Activated T-helper 1 cell treated with Interleukin-2 at 50 U/mL for 16 hours (primary cell): ENCODE data around the gene RNF208.

Experiments
- DNase-seq: peaks from one replicate; pipeline ENCODE4 v3.0.0-alpha.2; 2020; ENCODE audit warnings: low read depth

Gene RNF208

DNA sequence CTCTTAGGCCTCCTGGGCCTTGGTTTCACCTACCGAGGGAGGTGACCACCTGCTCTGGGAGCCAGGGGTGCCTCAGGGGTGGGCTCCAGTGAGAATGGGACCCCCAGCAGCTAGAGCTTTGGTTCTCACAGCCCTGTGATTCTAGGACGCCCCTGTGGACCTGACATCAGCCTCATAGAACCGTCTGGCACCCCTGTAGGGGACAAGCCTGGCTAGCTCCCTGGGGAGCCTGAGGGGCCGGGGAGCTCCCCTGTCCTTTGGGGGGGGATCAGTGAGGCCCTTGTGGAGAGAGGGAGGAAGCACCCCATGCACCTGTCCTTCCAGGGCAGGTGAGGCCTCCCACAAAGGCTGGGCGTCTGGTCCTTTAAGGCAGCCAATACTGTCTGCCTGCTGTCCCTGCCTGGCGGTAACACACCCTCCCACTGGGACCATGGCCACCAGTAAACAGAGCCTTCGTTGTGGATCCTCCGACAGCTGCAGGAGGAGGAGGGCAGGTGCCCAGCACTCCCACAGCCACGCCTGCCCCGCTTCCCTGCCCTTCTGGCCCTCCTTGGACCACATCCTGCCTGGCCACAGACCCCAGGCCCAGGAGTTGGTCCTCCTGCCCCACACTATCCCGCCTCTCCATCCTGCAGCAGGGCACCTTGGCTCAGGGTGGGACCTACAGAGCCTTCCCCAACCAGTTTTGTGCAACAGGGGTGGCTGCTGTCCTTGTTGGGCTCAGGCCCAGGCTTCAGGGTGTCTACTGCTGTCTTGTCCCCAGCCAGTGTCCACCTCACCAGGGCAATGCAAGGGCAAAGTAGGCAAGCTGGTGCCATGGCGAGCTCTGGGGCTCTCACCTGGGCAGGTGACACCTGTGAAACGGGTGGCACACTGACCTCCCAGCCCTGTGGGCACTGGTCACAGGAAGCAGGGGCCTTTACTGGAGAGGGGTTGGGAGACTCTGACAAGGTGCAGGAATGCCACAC, 16.0 kb upstream of the RNF208 start:
- DNase-seq, result no peak

DNA sequence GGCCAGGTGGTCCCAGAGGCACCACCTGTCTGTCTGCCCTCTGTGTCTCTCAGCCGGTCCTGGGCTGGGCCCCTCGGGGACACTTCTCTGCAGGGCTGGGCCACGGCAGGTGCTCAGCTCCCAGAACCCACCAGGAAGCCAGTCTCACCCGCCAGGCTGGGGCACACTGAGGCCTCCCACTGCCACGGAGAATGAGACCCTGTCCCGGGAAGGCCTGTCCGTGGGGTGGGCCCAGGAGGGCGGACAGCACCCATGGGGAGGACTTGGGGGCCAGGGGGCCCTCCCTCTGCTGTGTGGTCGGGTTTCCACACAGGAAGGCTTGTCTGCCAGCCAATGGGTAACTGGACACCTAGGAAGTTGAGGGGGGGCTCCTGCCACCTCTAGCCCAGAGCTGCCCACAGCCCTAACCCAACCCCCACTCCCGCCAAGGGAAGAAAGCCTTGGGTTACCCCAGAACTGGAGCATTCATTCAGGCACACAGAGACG, 14.9 kb upstream of the RNF208 start:
- no peak for DNase-seq

DNA sequence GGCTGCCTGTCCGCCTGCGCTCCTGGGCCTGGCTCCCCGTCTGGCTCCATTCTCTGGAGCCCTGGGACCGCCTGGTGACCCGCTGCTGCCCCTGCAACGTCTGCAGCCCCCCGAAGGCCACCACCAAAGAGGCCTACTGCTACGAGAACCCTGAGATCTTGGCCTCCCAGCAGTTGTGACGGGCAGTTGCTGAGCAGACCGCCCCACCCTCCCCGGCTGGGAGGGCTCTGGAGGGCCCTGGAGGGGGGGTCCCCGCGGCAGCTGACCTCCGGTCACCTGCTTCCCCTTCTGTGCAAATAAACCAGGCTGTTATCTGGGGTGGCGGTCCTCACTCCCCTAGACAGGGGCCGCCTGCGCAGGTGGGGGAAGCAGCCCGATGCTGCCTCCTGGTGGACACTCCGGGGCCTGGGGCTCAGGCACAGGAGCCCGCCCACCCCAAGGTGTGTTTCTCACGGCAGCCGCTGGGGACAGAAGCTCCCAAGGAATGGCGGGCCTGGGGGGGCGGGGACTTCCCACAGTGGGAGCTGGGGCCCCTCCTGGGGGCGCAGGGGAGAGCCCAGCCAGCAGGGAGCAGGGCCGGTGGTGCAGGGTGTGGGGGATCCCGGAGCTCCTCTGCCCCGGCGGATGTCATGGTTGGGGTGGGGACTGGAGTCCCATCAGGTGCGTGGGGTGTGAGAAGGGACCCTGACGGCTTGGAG, 14.3 kb upstream of the RNF208 start:
- peak; percentile 82 for DNase-seq

DNA sequence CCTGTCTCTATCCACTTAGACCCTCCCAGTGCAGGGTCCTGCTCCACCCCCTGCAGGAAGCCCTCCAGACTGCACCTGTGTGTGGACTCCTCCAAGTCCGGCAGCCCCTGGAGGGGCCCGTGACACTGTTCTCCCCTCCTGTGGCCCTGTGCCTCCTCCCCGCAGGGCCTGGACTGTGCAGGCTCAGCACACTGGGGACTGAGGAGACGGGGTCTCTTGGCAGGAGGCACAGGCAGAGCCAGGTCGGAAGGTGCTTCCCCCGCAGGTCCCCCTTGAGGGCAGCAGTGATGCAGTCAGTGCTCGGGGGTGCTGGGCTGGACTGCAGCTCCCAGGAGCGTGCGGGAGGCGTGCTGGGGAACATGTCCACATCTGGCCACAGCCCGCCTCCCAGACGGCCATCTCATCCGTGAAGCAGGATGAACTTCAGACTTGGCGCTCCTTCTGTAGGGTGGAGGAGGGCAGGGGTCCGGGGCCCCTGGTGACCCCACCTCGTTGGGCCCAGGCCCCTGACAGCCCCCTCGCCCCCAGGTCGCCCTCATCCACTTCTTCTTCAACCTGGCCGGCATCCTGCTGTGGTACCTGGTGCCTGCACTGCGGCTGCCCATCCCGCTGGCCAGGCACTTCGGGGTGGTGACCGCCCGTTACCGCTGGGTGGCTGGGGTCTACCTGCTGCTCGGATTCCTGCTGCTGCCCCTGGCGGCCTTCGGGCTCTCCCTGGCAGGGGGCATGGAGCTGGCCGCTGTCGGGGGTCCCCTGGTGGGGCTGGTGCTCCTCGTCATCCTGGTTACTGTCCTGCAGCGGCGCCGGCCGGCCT, 13.6 kb upstream of the RNF208 start:
- DNase-seq, result no peak

DNA sequence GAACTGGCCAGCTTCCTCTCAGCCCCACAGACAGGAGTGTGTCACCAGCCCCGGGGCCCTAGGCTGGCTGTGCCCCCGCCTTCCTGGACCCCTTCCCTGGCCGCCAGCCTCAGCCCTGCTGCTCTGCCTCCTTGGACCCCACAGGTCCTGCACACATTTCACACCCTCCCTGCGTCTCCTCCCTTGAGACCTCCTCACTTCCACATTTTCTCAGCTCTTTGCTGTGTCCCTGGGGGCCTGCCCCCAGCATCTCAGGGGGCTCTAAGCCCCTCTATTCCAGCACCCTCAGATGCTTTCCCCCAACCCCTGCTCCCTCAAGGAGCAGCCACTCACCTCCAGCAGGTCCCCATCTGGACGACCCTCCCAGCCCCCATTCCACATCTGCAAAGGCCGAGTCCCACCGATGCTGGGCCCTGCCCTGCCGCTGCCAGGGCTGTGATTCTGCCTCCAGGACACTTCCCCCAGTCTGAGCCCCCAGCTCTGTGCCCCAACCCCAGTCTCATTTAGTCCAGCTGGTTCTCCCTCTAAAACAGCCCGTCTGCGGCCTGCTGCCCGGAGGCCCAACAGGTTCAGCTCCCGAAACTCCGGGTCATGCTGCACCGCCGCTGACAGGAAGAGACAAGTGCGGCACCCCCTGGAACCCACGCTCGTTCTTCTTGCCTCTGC, 12.9 kb upstream of the RNF208 start:
- no peak for DNase-seq

DNA sequence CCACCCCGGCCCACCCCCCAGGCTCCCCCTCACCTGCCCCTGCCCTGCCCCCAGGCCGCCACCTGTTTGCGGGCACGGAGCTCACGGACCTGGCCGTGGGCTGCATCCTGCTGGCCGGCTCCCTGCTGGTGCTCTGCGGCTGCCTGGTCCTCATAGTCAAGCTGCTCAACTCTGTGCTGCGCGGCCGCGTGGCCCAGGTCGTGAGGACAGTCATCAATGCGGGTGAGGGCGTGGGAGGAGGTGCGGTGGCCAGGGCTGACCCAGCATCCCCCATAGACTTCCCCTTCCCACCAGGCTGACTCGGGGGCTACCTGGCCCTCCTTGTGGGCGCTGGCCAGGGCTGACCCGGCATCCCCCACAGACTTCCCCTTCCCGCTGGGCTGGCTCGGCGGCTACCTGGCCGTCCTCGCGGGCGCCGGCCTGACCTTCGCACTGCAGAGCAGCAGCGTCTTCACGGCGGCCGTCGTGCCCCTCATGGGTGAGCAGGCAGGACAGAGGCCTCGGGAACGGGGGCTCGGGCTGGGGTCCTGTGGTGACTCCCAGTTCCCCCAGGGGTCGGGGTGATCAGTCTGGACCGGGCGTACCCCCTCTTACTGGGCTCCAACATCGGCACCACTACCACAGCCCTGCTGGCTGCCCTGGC, 12.1 kb upstream of the RNF208 start:
- no peak for DNase-seq

DNA sequence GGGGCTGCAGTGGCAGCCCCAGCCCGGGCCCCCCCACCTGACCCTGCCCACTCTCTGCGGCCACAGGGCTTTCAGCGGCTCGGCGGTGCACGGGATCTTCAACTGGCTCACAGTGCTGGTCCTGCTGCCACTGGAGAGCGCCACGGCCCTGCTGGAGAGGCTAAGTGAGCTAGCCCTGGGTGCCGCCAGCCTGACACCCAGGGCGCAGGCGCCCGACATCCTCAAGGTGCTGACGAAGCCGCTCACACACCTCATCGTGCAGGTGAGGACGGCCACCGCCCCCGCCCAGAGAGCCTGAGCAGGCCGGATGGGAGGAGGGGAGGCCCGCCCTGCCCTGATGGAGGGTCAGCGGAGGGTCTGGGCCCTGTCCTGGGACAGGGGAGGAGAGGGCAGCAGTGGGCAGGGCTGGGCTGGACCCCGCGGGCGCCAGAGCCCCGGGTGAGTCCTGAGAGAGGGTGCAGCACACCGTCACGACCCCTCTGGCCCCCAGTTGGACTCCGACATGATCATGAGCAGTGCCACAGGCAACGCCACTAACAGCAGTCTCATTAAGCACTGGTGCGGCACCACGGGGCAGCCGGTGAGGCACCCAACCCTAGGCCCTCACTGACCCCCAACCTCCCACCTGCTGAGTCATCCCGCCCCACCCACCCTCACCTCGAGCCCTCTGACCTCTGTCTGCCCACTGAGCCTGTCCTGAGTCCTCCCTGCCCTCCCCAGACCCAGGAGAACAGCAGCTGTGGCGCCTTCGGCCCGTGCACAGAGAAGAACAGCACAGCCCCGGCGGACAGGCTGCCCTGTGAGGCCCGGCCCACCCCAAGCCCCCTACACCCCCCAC, 11.3 kb upstream of the RNF208 start:
- DNase-seq, result no peak

DNA sequence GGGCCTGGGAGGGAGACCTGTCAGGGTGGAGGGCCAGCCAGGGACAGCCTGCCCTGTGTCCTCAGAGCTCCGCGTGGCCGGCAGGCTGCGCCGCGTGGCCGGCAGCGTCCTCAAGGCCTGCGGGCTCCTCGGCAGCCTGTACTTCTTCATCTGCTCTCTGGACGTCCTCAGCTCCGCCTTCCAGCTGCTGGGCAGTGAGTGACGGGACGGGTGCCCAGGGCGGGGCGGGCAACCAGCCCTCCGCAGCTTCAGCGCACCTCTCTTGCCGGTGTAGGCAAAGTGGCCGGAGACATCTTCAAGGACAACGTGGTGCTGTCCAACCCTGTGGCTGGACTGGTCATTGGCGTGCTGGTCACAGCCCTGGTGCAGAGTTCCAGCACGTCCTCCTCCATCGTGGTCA, 10.5 kb upstream of the RNF208 start:
- no peak for DNase-seq

DNA sequence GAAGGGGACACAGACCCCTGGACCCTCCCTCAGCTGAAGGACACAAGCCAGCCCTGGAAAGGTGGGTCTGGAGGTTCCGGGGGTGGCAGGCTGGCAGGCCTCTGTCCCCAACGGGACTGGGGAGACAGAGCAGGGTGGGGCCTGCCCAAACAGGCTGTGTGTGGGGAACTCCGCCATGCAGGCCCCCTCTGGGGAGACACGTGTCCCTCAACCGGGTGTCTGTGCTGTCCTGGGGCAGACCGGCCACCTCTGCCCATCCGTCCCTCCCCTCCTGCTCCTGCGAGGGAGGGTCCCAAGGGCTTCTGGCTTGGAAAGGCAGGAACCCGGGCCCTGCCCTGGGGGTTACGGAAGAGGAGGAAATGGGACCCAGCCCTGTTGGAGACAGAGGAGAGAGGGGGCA, 10.1 kb upstream of the RNF208 start:
- DNase-seq, result no peak

DNA sequence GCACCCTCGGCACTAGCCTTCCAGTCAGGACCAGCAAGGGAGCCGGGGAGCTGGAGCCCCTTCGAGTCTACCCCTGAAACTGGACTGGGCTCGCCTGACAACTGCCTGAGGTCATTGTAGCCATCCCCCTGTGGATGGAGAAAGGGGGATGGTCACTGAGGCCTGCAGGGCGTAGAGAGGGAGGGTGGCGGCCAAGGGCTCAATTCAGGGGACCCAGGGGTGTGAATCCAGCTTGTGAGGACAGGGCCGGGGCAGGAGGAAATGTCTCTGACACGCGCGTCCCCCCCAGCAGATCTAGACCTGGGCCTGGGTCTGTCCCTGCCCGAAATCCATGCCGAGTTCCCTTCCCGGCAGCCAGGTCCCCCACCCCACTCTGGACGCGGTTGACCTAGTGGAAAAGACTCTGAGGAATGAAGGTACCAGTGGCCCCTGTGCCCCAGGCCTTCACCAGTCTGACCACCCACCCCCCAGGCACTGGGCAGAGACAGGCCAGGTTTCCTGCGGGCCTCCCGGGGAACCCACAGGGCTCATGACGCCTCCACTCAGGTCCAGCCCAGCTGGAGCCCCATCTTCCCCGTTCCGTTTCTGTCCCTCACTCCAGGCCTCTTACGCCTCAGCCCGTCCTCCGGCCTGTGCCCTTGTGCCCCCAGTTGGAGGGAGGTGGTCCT, 9.5 kb upstream of the RNF208 start:
- no peak for DNase-seq

DNA sequence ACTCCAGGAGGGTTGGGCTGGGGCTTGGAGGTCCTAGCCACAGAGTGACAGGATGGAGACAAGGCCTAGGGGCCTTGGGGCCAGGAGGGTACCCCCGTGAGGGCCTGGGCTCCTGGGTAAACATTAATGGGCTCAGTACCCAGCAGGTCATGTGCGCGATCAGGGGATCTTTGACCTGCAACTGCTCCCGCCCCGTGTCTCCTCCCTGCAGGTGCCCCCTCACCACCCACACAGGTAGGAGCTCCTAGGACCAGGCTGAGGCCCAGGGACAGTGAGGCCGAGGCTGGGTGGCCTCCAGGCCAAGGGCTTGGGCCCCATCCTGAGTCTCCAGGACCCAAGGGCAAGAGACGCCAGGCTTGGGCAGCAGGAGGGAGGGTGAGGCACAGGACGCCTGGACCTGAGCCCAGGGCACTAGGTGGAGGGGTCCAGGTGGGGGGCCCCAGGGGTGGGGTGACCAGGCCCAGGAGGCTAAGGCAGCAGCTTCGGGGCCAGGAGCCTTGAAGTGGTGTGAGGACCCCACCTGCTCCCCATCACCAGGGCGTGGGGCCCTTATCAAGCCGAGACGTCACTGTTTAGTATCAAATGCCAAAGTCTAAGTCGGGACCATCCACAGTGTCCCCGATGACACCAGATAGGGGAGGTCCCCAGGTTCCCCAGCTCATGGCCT, 8.8 kb upstream of the RNF208 start, which contains the start of gene SLC34A3:
TSS of gene SLC34A3 (plus strand) at position 197 of the 667 bp plus-strand sequence. CDS start 802 bp downstream, outside the sequence.
- DNase-seq, result no peak

DNA sequence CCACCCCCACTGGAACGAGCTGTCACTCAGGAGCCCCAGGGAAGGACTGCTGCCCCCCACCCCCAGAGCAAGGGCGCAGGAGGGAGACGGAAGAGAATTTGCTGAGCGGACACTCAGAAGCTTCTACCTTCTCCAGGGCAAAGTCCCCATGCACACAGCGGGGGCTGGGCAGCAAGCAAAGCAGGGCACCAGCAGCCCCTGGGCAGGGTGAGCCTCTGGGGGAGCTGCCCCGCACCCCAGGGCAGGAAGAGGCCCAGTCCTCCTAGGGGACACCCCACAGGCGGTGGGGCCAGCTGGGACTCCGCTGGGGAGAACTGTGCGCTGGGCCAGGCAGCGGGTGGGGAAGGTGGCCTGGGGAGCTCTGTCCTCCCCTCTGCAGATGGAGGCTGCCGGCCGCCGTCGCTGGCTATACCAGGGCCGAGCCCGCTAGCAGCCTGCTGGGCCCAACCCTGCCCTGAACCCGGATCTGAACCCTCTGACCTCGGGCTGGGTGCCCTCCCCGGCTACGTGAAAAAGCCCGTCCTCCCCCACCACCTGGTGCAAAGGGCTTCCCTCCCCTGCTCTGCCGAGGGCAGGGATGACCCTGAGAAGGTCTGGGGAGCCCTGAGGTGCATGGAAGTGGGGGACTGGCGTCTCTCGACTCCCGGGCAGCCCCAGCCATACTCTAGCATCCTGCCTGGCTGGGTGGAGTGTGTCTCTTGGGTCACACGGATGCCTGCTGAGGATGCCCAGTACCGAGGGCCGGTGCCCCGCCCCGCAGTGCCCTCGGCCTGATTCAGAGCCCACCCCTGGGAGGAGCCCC, 8.1 kb upstream of the RNF208 start:
- no peak for DNase-seq

DNA sequence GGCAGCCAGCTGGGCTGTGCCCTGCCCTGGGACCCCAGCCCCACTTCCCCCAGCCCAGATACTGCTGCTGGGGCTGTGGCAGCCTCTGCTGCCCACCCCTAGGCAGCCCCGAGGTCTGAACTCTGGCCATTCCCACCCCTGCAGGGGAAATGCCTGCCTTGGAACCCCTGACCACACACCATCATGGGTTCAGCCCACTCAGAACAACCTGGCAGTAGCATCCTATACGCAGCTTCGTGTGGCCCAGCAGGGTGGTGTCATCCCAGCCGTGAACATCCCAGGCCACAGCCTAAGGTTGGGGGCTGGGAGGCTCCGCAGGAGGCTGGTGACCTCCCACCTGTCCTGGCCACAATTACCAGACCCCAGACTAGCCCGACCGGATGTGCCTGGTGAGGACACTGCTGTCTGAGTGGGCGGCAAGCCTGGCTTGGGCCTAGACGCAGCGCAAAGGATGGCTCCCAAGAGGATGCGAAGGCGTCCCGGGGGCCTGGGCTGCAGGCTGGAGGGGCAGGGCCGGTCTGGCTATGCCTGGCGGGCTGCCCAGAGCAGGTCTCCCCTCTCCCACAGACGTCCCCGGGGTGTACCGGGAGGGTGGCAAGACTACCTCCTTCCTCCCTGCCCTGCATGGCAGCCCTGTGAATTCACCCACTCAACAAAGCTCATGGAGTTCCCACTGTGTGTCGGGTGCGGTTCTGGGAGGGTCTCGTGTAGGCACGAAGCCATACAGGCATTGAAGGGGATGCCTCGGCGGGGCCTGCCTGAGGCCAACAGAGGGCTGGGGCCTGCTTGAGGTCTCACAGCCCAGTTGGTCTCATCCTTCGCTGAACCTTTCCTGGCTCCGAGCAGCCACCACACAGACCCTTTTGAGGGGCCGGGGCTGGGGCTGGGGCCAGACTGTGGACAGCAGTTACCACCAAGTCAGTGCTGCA, 7.2 kb upstream of the RNF208 start:
- DNase-seq, result no peak

DNA sequence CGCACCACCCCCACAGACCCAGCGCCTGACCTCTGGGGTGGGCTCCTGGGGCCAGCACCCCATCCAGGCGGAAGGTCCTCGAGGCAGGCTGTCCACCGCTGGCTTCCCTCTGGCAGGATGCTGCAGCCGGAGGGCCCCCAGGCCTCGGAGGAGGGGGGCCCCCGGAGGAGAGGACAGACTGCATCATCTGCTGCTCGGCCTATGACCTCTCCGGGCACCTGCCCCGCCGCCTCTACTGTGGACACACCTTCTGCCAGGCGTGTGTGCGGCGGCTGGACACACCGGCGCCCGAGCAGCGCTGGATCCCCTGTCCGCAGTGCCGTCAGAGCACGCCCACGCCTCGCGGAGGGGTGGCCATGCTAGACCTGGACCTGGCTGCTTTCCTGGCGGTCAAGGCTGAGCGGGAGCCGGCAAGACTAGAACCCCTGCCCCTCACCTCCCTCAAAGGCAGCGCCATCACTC, 6.5 kb upstream of the RNF208 start:
- DNase-seq, result no peak

DNA sequence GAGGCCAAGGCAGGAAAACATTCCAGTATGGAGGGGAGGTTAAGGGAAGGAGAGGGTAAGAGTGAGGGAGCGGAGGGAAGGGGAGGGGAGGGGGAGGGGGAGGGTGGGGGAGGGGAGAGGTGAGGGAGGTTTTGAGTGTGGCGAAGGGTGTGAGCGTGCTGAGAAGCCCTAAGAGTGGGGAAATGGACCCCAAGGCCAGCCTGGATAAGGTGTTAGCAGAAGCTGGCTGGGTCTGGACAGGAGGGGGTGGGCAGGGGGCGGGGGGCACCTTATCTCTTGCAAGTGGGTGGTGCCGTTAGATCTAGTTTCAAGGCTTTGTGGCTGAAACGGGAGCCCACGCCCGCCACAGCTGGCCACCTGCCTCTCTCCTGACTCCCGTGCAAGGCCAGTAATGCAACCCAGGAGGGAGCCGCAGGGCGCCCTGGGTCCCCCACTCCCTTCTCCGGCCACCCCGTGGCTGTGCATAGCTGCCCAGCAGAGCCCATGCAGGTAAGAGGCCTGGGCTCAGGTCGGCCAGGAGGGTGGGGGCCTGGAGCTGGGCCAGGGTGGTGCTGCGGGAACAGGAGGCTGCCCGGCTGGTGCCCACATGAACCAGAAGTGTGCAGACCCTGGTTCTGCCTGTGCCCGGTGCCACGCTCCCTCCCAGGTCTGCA, 5.9 kb upstream of the RNF208 start:
- DNase-seq, result no peak

DNA sequence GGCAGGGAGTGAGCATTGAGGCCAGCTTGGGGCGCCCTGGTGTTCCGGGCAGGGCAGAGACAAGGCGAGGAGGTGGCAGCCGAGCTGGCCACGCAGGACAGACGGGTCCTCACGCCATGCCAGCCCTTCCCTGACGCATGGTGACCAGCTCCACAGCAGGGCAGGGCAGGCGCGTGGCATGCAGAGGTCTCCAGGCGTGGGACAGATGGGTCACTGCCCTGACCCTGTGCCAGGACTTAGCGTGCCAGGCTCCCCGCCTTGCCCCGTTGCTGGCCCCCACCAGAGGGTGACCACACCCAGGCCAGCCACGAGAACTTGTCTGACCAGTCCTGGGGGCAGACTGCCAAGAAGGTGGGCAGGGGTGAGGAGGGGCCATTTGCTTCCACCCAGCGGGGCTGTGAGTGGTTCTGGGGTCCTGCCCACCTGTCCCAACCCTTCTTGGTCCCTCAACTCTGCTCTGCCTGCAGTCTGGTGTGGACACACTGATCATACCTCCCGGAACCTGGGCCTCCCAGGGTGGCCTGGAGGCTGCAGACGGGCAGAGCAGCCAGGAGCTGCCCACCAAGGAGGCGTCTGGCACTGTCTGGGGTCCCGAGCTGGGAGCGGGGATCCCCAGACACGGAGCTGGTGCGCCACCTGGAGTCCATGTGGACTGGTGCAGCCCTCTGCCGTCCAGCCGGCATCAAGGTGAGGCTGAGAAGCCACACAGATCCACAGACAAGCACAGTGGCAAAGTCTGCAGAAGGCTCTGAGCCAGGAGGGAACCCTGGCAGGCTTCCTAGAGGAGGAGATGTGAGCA, 5.2 kb upstream of the RNF208 start, which contains the start of gene RNF224:
TSS of gene RNF224 (plus strand) at position 449 of the 799 bp plus-strand sequence. CDS start 834 bp downstream, outside the sequence.
- peak; percentile 68 for DNase-seq
